BJ (cell line): Measurements from ENCODE around the gene SCEL. TPM values are rescaled to one million over a fixed set of nuclear protein-coding genes. Genes with fewer than 3 reads are reported as not detected.

Experiments used
- CTCF ChIA-PET: fragments of 350-600 bp; formaldehyde crosslinking; extraction: SDS; loops from one replicate; lab custom pipeline; 2021; ENCODE audit warnings: antibody characterized with exemption, inconsistent platforms; lab: Yijun Ruan, JAX
- POLR2A ChIA-PET: fragments of 300-600 bp; sonication (Branson Sonifier 250); formaldehyde crosslinking; extraction: SDS; loops from one replicate; lab custom pipeline; 2021; ENCODE audit warnings: antibody characterized with exemption; lab: Charles Lee
- DNase-seq: peaks from one replicate; pipeline ENCODE4 v3.0.0-alpha.2; 2011; ENCODE audit warnings: low read depth
- H3K27me3 ChIP-seq: 2 replicates; pipeline ENCODE4 v1.6.0; 2011; ENCODE audit warnings: low read length; ENCODE audit not compliant: control insufficient read depth, insufficient read depth
- H3K36me3 ChIP-seq: 2 replicates; pipeline ENCODE4 v1.5.1; 2011; ENCODE audit warnings: low read length; ENCODE audit not compliant: control insufficient read depth, insufficient read depth
- H3K4me3 ChIP-seq: 2 replicates; pipeline ENCODE4 v1.5.1; 2011; ENCODE audit warnings: low read depth, mild to moderate bottlenecking, control low read depth, low read length
- polyA plus RNA-seq: library from polyadenylated mRNA; depleted of rRNA; stranded (reverse); fragments of >200 nt; gene quantifications from 2 replicates; pipeline ENCODE4 v1.2.3, GENCODE V29; 2011
- TF ChIP-seq, protein P1 (sequence below): IDR thresholded peaks from 2 replicates; pipeline ENCODE4 v1.5.1; 2011; ENCODE audit warnings: low read depth, mild to moderate bottlenecking, control low read depth, inconsistent platforms, low read length, moderate library complexity; ENCODE audit not compliant: insufficient read depth

The SCEL gene
- polyA plus RNA-seq, 1 experiment = not detected

DNA sequence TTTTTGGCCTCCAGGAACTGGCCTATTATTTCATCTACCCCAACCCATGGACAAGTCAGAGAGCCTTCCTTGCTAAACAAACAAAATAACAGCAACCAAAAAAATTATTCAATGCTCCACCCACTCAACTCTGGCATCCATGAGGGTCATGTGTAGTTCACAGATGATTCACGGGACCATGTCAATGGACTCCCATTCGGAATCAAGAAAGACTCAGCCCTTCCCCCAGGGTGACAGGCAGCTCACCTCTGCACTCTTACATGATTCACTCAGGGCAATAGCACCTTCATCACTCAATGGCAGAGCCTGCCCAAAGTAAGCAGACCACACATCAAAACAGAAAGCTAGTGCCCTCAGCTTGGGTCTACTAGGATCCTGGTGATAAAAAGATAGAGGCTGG lies 14.3 kb upstream of the SCEL start:
- POLR2A ChIA-PET = no interaction called here
- no peaks in the 10 kb centered on the region; the same call in 1 of the 2 replicates for H3K27me3 ChIP-seq
- no peak overlapping the region for H3K4me3 ChIP-seq
- DNase-seq = no peak
- TF ChIP-seq, protein P1, sequence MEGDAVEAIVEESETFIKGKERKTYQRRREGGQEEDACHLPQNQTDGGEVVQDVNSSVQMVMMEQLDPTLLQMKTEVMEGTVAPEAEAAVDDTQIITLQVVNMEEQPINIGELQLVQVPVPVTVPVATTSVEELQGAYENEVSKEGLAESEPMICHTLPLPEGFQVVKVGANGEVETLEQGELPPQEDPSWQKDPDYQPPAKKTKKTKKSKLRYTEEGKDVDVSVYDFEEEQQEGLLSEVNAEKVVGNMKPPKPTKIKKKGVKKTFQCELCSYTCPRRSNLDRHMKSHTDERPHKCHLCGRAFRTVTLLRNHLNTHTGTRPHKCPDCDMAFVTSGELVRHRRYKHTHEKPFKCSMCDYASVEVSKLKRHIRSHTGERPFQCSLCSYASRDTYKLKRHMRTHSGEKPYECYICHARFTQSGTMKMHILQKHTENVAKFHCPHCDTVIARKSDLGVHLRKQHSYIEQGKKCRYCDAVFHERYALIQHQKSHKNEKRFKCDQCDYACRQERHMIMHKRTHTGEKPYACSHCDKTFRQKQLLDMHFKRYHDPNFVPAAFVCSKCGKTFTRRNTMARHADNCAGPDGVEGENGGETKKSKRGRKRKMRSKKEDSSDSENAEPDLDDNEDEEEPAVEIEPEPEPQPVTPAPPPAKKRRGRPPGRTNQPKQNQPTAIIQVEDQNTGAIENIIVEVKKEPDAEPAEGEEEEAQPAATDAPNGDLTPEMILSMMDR = no peak
- CTCF ChIA-PET = interaction anchor here (0.7 kb wide), 1 partner anchor 11 kb away, joined by 3 read pairs; no protein-coding TSS in a partner anchor
- H3K36me3 ChIP-seq = no peaks in the 10 kb centered on the region

DNA sequence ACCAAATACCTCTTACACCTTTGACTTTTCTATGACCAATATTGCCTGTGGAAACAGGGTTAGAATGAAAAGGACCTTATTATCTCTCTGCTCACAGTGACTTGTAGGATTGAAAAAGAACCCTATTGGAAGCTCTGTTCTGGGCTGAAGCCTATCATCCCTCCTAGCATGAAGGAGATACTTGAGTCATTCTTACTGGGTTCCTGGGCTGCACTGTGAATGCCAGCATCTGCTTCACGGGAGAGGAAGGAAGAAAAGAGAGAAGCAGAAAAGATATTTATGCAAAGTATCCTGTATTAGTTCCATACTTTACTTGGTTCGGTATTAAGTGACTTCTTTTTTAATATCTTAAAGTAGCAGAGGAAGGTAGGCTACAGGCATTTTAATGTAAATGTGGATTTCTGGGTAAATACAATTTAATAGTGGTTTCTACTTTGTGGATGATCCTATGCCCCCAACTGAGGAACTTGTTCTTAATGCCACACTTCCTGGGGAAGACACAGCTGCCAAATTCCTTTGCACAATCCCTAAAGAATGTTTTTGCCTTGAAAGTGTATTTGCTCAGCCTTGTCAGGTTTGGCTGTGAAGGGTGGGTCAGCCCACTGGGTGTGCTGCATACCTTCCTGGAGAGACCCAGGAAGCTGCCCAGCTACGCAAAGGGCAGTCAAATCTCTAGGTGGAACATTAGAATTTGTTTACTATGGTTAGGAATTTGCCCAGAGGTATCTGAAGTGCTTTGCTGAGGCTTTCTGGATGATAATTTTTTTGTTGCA lies 13.7 kb upstream of the SCEL start:
- DNase-seq = no peak
- POLR2A ChIA-PET = no interaction called here
- H3K36me3 ChIP-seq = no peaks in the 10 kb centered on the region

DNA sequence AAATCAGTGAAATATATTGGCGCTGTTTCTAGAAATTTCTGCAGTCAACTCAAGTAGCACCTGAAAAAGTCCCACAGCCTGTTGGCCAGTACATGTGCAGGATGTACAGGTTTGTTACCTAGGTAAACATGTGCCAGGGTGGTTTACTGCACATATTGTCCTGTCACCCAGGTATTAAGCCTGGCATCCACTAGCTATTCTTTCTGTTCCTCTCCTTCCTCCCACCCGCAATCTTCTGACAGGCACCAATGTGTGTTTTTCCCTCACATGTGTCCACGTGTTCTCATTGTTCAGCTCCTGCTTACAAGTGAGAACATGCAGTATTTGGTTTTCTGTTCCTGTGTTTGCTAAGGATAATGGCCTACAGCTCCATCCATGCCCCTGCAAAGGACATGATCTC lies 13.1 kb upstream of the SCEL start:
- Histone ChIP-seq H3K4me3 (no peak overlapping the region), H3K27me3 (no peaks in the 10 kb centered on the region; the same call in 1 of the 2 replicates), H3K36me3 (no peaks in the 10 kb centered on the region)
- DNase-seq = no peak
- ChIA-PET CTCF (no interaction called here), POLR2A (no interaction called here)
- TF ChIP-seq, protein P1 = no peak

More for the DNA sequence above, 13.7 kb upstream of the SCEL start:
- H3K4me3 ChIP-seq = no peak overlapping the region
- H3K27me3 ChIP-seq = no peaks in the 10 kb centered on the region; the same call in 1 of the 2 replicates
- CTCF ChIA-PET = interaction anchor here (0.7 kb wide), 1 partner anchor 10 kb away, joined by 3 read pairs; no protein-coding TSS in a partner anchor
- TF ChIP-seq, protein P1 = no peak

DNA sequence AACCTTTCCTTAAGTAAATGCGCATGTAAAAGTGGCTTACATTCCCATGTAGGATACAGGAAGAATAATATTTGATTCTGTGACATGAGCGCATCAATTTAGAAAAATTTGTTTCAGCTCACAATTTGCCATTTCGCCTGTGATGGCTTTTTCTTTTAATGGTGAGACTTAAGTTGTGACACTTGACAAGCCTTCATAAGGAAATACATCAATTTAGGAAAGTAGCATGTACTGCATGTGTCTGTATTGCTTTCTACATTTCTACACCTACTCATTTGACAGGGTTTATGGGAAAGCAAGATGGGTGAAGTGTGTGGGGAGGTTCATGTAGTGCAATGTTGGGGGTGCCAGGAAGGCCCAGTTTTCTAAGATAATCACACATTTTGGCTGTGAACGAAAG lies 12.1 kb upstream of the SCEL start:
- Histone ChIP-seq H3K27me3 (no peaks in the 10 kb centered on the region; the same call in 1 of the 2 replicates), H3K4me3 (no peak overlapping the region), H3K36me3 (no peaks in the 10 kb centered on the region)
- TF ChIP-seq, protein P1 = no peak
- DNase-seq = no peak
- ChIA-PET POLR2A (no interaction called here), CTCF (no interaction called here)

DNA sequence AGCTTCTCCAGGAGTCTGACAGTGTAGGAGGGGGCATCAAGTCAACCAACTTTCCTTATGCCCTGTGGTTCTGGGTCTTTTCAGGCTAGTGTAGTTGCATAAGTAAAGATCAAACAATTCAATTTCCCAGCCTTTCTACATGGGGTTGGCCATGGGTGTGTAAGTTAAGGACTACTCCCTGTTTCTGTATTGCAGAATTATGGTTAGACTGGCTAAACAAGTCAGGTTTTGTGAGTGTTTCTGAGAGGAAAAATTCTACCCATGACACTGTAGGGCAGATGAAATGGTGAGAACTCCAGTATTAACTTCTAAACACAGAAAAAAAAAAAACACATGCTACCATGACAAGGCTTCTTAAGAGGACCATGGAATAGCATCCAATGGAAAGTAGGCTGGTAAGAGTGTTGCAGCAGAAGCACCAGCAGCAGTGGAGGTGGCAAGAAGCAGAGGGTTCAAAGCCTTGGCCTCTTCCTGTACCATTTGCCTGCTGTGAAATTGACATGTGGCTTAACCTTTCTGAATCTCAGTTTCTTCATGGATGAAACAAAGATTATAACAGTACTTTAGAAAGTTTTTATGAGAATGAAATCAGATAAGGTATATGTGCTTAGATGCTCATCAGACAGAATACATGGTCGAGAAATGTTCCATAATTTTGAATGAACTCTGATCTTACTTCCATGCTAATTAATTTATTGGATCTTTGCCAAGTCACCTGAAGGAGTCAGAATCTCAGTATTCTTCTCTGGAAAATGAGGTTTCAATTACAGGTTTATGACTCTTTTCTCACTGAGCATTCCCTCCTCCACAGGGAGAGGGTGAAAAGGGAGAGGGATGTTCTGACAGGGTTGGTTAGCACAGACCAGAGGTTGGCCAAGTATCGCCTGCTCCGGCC lies 11.4 kb upstream of the SCEL start:
- Histone ChIP-seq H3K27me3 (no peaks in the 10 kb centered on the region; the same call in 1 of the 2 replicates), H3K4me3 (no peak overlapping the region), H3K36me3 (no peaks in the 10 kb centered on the region)
- no peak for DNase-seq
- ChIA-PET POLR2A (no interaction called here), CTCF (no interaction called here)
- TF ChIP-seq, protein P1 = no peak
